GM13976 (cell line): ENCODE results near the gene RNF169.

Experiments used
- DNase-seq: peaks from one replicate; pipeline ENCODE4 v3.0.0; 2012; ENCODE audit warnings: low spot score
- CTCF ChIP-seq: IDR thresholded peaks from 2 replicates; pipeline ENCODE4 v1.5.1; 2012; ENCODE audit warnings: borderline replicate concordance, mild to moderate bottlenecking; ENCODE audit not compliant: insufficient read depth; ENCODE audit errors: extremely low read depth, missing control alignments, control extremely low read depth
- in situ Hi-C: fragments of 300-500 bp; cut with MboI; formaldehyde crosslinking; loops from one replicate; pipeline ENCODE4 v1.12.0; 2022; ENCODE audit warnings: low sequenced_read_pairs, mixed read lengths, inconsistent platforms; ENCODE audit not compliant: unreplicated experiment

RNF169 gene

DNA sequence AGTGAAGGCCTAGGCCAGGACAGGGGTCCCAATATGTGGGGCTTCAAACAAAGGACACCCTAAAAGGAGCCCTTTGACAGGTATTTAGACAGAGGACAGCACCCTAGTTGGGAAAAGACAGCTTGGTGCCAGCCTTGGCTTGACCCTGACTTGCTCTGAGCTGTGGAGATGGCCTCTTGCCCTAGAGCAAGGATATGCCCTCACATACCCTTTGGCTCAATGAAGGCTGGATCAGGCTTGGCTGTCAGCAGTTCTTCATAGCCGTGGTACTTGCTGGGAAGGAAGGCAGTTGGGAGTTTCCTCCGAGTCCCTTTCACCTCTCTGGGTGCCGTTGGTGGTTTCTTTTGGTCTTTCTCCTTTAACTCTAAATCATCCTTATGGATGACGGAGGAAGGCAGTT is 96.2 kb downstream of the RNF169 start:
- no peak for TF ChIP-seq CTCF
- in situ Hi-C loops: no loop called here
- DNase-seq: no peak

DNA sequence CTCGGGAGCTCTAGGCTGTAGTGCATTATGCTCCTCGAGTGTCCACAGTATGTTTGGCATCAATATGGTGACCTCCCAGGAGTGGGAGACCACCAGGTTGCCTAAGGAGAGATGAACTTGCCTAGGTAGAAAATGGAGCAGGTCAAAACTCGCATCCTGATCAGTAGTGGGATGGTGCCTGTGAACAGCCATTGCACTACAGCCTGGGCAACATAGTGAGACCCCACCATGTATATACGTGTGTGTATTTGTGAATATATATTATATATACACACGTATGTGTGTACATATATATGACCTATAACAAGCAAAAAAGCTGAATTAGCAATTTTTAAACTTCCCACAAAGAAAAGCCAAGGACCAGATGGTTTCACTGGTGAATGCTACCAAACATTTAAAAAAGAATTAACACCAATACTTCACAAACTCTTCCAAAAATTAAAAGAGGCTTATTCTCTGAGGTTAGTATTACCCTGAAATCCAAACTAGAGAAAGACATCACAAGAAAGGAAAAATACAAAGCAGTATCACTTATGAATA is 97.4 kb downstream of the RNF169 start:
- in situ Hi-C loops: no loop called here
- TF ChIP-seq CTCF: no peak
- DNase-seq: no peak

DNA sequence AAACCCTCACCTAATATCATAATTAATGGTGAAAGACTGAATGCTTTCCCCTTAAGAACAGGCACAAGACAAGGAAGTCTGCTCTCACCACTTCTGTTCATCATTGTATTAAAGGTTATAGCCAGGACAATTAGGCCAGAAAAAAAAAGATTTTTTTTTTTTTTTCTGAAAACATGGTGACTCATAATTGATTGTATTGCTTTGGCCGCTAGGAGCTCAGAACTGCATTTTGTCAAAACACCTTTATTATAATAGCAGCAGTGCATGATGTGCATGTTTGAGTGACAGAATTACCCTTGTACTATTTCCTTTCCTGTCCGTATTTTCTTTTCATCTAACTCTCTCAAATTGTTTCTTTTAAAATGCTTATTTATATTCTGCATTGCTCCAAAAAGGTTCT is 98.1 kb downstream of the RNF169 start:
- DNase-seq: no peak
- no peak for TF ChIP-seq CTCF
- in situ Hi-C loops: no loop called here

GRCh38 chr11:74847395-74847794 is 98.7 kb downstream of the RNF169 start:
- DNase-seq: no peak
- in situ Hi-C loops: no loop called here
- TF ChIP-seq CTCF: no peak

DNA sequence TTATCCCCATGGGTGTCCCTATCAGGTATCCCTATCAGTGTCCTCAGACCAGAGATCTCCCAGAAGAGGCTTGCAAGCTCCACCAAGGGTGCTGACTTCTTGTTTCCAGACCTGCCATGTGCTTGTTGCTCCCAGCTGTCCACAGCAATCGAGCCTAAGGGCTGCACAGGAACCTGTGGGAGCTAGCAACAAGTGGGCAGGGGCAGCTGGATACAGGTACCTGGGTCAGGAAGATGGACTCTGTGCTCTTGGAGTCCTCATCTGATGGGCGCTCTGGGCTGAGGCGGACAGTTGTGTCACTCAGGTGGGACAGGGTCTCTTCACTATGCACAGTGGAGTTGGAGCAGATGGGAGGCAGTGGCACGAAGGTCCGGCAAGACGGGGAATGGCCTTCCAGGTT is 99.2 kb downstream of the RNF169 start:
- DNase-seq: no peak
- in situ Hi-C loops: no loop called here
- no peak for TF ChIP-seq CTCF

DNA sequence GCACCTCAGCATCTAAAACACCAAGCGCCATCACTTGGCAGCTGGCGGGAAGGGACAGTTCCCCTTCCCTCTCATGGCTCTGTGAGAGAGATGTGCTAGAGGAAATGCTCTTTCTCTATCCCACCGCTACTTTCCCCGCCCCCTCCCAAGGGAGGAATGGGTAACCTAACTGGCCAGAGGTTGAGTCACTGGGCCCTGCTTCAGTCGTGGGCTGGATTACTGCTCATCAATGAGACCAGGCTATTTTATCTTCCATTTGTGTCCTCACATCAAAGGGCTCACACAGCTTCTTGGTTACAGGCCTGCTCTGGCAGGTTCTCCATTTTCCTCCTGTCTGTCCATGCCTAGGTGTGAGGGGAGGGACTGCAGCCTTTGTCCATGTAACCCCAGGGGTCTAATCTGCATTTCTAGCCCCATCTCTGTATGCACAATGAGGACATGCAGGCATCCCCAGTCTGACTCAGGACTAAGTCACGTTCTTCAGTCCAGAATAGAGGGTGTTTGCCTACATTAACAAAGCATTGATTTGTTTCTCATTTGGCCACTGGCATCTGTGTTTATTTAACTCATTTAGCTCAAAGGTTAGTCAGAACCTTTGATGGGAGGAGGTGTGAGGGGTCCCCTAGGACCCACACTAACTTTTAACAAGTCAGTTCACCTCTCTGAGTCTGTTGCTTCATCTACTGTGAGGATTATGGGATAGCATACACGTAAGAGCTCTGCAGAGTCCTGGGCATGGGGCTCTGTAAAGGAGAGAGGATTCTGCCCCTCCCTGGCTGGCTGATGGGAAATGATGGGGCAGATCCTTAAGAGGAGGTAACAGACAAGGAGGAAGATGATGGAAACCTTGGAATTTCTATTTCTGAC is 101.1 kb downstream of the RNF169 start:
- TF ChIP-seq CTCF: no peak
- no peak for DNase-seq
- in situ Hi-C loops: no loop called here
